MCF 10A (cell line): Measurements from ENCODE around the gene TRIM17. TPM values are rescaled to one million over a fixed set of nuclear protein-coding genes. Genes with fewer than 3 reads are reported as not detected.

ENCODE experiments used
- BruUV-seq: library from RNA; stranded (reverse); fragments of 400-500 nt; replicated peaks from 2 replicates; lab custom pipeline; 2021; lab: Mats Ljungman, UMichigan
- CTCF ChIA-PET: fragments of 300-600 bp; sonication (Branson Sonifier 250); formaldehyde crosslinking; extraction: SDS; loops from one replicate; lab custom pipeline; 2021; ENCODE audit warnings: antibody characterized with exemption, inconsistent platforms; lab: Yijun Ruan, JAX
- POLR2A ChIA-PET: fragments of 300-600, 350-650 bp; sonication (Branson Sonifier 250); formaldehyde crosslinking; extraction: SDS; loops from one replicate; lab custom pipeline; 2020; ENCODE audit warnings: antibody characterized with exemption, inconsistent platforms; lab: Yijun Ruan, JAX
- DNase-seq: peaks from one replicate; pipeline ENCODE4 v3.0.0-alpha.2; 2018; ENCODE audit not compliant: unreplicated experiment
- H3K27ac Mint-ChIP-seq: one replicate; pipeline ENCODE4 v1.8.0; 2022; ENCODE audit warnings: mild to moderate bottlenecking, low read depth, mixed read lengths; ENCODE audit not compliant: unreplicated experiment
- H3K27me3 Mint-ChIP-seq: one replicate; pipeline ENCODE4 v1.8.0; 2022; ENCODE audit warnings: mixed read lengths; ENCODE audit not compliant: insufficient read depth, unreplicated experiment
- H3K36me3 Mint-ChIP-seq: one replicate; pipeline ENCODE4 v1.8.0; 2022; ENCODE audit warnings: mild to moderate bottlenecking, moderate library complexity, mixed read lengths; ENCODE audit not compliant: insufficient read depth, unreplicated experiment
- H3K4me1 Mint-ChIP-seq: one replicate; pipeline ENCODE4 v1.8.0; 2022; ENCODE audit warnings: mixed read lengths; ENCODE audit not compliant: insufficient read depth, unreplicated experiment
- H3K4me3 Mint-ChIP-seq: one replicate; pipeline ENCODE4 v1.8.0; 2022; ENCODE audit warnings: mild to moderate bottlenecking, moderate library complexity, mixed read lengths; ENCODE audit not compliant: unreplicated experiment
- H3K9me3 Mint-ChIP-seq: one replicate; pipeline ENCODE4 v1.8.0; 2022; ENCODE audit warnings: mixed read lengths; ENCODE audit not compliant: unreplicated experiment
- intact Hi-C: fragments of 100-400 bp; cut with micrococcal nuclease; formaldehyde crosslinking; loops from 2 replicates; pipeline ENCODE4 v1.14.1; 2022
- total RNA-seq: library from RNA; stranded (reverse); gene quantifications from 2 replicates; pipeline ENCODE4 v1.2.3, GENCODE V29; 2022
- TF ChIP-seq, protein P1 (sequence below): fragments of 200-600 bp; IDR thresholded peaks from one replicate; pipeline ENCODE4 v1.8.0; 2022; ENCODE audit warnings: antibody characterized with exemption, mild to moderate bottlenecking; ENCODE audit not compliant: unreplicated experiment

TRIM17 gene
- total RNA-seq, 1 experiment from 2014 or later, result not detected

DNA sequence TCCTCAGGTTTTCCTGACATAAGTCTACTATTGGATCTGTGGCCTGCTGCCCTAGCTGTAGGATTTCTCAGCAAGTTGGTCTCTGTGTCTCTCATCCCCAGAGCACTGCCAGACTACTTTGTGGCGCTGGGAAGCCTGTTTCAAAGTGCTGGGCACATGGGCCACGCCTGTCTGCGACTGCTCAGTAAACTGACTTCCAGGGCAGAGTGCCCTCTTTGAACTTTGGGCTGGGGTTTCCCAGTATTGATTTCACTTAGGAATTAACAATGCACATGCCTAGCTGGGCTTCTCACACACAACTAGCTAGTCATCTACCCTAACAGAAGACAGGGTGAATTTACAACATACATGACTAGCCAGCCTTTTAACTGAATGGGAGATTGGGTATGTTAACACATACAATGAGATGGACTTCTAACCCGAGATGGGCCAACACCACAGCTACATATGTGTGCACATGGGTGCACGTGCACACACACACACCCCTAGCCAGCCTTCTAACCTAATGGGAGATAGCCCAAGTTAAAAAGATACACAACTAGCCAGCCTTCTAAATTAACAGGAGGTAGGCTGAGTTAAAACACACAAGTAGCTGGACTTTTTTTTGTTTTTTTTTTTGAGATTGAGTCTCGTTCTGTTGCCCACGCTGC, 6.9 kb upstream of the TRIM17 start:
- peaks cover 7% of the 10 kb centered on the region for H3K9me3 Mint-ChIP-seq
- intact Hi-C loops, result no loop called here
- peaks cover 15% of the 10 kb centered on the region for H3K27me3 Mint-ChIP-seq
- BruUV-seq, result no TSS peak
- H3K4me3 Mint-ChIP-seq, result no peak overlapping the region
- TF ChIP-seq, protein P1, sequence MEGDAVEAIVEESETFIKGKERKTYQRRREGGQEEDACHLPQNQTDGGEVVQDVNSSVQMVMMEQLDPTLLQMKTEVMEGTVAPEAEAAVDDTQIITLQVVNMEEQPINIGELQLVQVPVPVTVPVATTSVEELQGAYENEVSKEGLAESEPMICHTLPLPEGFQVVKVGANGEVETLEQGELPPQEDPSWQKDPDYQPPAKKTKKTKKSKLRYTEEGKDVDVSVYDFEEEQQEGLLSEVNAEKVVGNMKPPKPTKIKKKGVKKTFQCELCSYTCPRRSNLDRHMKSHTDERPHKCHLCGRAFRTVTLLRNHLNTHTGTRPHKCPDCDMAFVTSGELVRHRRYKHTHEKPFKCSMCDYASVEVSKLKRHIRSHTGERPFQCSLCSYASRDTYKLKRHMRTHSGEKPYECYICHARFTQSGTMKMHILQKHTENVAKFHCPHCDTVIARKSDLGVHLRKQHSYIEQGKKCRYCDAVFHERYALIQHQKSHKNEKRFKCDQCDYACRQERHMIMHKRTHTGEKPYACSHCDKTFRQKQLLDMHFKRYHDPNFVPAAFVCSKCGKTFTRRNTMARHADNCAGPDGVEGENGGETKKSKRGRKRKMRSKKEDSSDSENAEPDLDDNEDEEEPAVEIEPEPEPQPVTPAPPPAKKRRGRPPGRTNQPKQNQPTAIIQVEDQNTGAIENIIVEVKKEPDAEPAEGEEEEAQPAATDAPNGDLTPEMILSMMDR, result no peak
- no peak overlapping the region for H3K27ac Mint-ChIP-seq
- CTCF ChIA-PET, result interaction anchor here (0.6 to 1.5 kb wide), 6 partner anchors 31 to 975 kb away, joined by 3 to 5 read pairs (median 3); no protein-coding TSS in a partner anchor
- no peaks in the 10 kb centered on the region for H3K36me3 Mint-ChIP-seq
- no peaks in the 10 kb centered on the region for H3K4me1 Mint-ChIP-seq
- POLR2A ChIA-PET, result interaction anchor here (0.7 to 6.0 kb wide), 5 partner anchors 9 to 24 kb away, joined by 3 to 38 read pairs (median 7); partner anchors contain the start of gene TRIM11
- DNase-seq, result no peak

DNA sequence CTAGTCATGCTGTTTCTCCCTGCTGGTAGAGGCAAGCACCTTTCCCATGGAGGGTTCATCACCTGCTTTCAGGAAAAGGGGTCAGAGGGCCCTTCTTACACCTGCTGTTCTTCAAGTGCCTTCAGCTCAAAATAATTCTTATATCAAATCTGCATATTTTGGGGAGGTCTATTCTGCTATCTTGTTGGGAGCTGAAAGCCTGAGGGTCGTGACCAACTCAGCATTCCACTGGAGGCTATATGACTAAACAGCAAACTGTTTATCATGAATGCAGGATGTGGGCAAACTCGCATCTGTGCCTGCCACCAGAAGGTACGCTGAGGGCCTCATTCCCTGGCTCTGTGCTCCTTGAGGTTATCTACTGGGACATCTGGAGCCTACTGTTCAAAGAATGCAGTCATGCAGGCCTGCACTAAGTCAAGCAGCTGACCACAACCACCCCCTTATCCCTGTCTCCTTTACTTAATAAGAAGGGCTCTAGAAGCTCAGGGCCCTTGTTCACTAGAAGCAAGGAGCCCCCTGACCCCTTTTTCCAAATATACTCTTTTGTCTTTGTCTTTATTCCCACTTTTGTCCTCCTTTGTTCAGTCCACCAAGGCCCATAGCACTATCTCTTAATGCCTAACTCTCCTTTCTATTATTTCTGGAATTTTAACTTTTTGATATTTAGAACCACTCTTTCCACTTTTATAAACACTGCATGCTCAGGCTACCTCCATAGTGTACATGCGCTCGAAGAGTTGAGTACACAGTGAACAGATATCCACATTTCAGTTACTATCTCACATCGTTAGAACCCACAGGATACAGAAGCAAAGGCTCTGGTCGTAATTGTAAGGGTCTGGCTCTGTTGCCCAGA, 4.5 kb upstream of the TRIM17 start:
- Mint-ChIP-seq H3K27me3 (no peaks in the 10 kb centered on the region), H3K4me1 (no peaks in the 10 kb centered on the region), H3K4me3 (no peak overlapping the region), H3K36me3 (no peaks in the 10 kb centered on the region), H3K27ac (no peak overlapping the region), H3K9me3 (peaks cover 7% of the 10 kb centered on the region)
- ChIA-PET POLR2A (interaction anchor here (0.5 to 6.0 kb wide), 4 partner anchors 9 to 308 kb away, joined by 3 to 38 read pairs (median 3); partner anchors contain the start of gene TRIM11), CTCF (interaction anchor here (1.0 to 1.4 kb wide), 2 partner anchors 11 to 207 kb away, joined by 3 to 7 read pairs; no protein-coding TSS in a partner anchor)
- DNase-seq, result no peak
- BruUV-seq, result no TSS peak
- TF ChIP-seq, protein P1, result no peak
- intact Hi-C loops, result no loop called here

- H3K27ac Mint-ChIP-seq, result no peak overlapping the region
- no peaks in the 10 kb centered on the region for H3K4me1 Mint-ChIP-seq
- ChIA-PET POLR2A (no interaction called here), CTCF (no interaction called here)
- peaks cover 7% of the 10 kb centered on the region for H3K9me3 Mint-ChIP-seq
- H3K27me3 Mint-ChIP-seq, result no peaks in the 10 kb centered on the region
- no peak overlapping the region for H3K4me3 Mint-ChIP-seq
- no TSS peak for BruUV-seq
- intact Hi-C loops, result no loop called here
- no peak for DNase-seq
- H3K36me3 Mint-ChIP-seq, result no peaks in the 10 kb centered on the region
- TF ChIP-seq, protein P1, result no peak
These were observed 982 bp upstream of the TRIM17 start for GRCh38 chr1:228417483-228418203.
